KMS-11 (cell line): ENCODE data around the gene DMKN.

Experiments used
- H2AFZ ChIP-seq: fragments of 200-600 bp; sonication (generic); 2 replicates; pipeline ENCODE4 v1.6.1; 2016; ENCODE audit warnings: antibody characterized with exemption, mixed run types, low read depth
- H3K27ac ChIP-seq: fragments of 200-600 bp; sonication (generic); 2 replicates; pipeline ENCODE4 v1.6.1; 2016; ENCODE audit warnings: mild to moderate bottlenecking, mixed run types
- H3K27me3 ChIP-seq: fragments of 200-600 bp; sonication (generic); 2 replicates; pipeline ENCODE4 v1.6.1; 2017; ENCODE audit warnings: mild to moderate bottlenecking, low read depth, mixed run types, moderate library complexity; ENCODE audit not compliant: insufficient read depth
- H3K36me3 ChIP-seq: fragments of 200-600 bp; sonication (generic); 2 replicates; pipeline ENCODE4 v1.6.1; 2017; ENCODE audit warnings: mild to moderate bottlenecking, mixed run types; ENCODE audit not compliant: insufficient read depth
- H3K4me1 ChIP-seq: fragments of 200-600 bp; sonication (generic); 2 replicates; pipeline ENCODE4 v1.6.1; 2016; ENCODE audit warnings: mild to moderate bottlenecking, low read depth, mixed run types; ENCODE audit not compliant: poor library complexity, severe bottlenecking
- H3K4me2 ChIP-seq: fragments of 200-600 bp; sonication (generic); 2 replicates; pipeline ENCODE4 v1.7.0; 2016; ENCODE audit warnings: mild to moderate bottlenecking, mixed run types
- H3K4me3 ChIP-seq: fragments of 200-600 bp; sonication (generic); IDR thresholded peaks from 2 replicates; pipeline ENCODE4 v1.6.1; 2017; ENCODE audit warnings: low read depth, low read length, mixed read lengths; ENCODE audit not compliant: insufficient read depth
- H3K79me2 ChIP-seq: fragments of 200-600 bp; sonication (generic); 2 replicates; pipeline ENCODE4 v1.6.1; 2016; ENCODE audit warnings: low read depth, mixed run types; ENCODE audit not compliant: insufficient read depth
- H3K9ac ChIP-seq: fragments of 200-600 bp; sonication (generic); 2 replicates; pipeline ENCODE4 v1.6.1; 2016; ENCODE audit warnings: mild to moderate bottlenecking, mixed run types
- H4K20me1 ChIP-seq: fragments of 200-600 bp; sonication (generic); 2 replicates; pipeline ENCODE4 v1.6.1; 2016; ENCODE audit warnings: mild to moderate bottlenecking, mixed run types; ENCODE audit not compliant: insufficient read depth
- TF ChIP-seq, protein P1 (sequence below): fragments of 200-600 bp; sonication (generic); conservative IDR thresholded peaks from 2 replicates; pipeline ENCODE4 v1.6.1; 2017; ENCODE audit warnings: low read depth, mild to moderate bottlenecking, antibody characterized with exemption, low read length, moderate library complexity, mixed read lengths

The DMKN gene

DNA sequence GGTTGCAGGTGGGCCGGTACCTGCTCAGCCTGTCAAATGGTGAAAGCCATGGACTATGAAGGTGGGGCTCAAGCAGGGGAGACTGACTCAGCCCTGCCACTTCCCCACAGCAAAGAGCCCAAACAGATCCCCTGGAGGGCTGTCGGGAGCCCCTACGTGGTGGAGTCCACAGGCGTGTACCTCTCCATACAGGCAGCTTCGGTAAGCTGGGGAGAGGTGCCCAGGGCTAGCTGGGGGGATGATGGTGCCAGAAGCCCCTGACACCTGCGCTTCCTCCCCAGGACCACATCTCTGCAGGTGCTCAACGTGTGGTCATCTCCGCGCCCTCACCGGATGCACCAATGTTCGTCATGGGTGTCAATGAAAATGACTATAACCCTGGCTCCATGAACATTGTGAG, 28.8 kb upstream of the DMKN start:
- Histone ChIP-seq H3K27ac (no peak overlapping the region), H3K4me3 (no peak overlapping the region), H2AFZ (no peak overlapping the region), H4K20me1 (no peaks in the 10 kb centered on the region), H3K9ac (no peak overlapping the region), H3K27me3 (no peaks in the 10 kb centered on the region), H3K79me2 (no peaks in the 10 kb centered on the region), H3K4me2 (no peak overlapping the region), H3K36me3 (no peaks in the 10 kb centered on the region), H3K4me1 (peaks cover 14% of the 10 kb centered on the region)
- TF ChIP-seq, protein P1, sequence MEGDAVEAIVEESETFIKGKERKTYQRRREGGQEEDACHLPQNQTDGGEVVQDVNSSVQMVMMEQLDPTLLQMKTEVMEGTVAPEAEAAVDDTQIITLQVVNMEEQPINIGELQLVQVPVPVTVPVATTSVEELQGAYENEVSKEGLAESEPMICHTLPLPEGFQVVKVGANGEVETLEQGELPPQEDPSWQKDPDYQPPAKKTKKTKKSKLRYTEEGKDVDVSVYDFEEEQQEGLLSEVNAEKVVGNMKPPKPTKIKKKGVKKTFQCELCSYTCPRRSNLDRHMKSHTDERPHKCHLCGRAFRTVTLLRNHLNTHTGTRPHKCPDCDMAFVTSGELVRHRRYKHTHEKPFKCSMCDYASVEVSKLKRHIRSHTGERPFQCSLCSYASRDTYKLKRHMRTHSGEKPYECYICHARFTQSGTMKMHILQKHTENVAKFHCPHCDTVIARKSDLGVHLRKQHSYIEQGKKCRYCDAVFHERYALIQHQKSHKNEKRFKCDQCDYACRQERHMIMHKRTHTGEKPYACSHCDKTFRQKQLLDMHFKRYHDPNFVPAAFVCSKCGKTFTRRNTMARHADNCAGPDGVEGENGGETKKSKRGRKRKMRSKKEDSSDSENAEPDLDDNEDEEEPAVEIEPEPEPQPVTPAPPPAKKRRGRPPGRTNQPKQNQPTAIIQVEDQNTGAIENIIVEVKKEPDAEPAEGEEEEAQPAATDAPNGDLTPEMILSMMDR: no peak

DNA sequence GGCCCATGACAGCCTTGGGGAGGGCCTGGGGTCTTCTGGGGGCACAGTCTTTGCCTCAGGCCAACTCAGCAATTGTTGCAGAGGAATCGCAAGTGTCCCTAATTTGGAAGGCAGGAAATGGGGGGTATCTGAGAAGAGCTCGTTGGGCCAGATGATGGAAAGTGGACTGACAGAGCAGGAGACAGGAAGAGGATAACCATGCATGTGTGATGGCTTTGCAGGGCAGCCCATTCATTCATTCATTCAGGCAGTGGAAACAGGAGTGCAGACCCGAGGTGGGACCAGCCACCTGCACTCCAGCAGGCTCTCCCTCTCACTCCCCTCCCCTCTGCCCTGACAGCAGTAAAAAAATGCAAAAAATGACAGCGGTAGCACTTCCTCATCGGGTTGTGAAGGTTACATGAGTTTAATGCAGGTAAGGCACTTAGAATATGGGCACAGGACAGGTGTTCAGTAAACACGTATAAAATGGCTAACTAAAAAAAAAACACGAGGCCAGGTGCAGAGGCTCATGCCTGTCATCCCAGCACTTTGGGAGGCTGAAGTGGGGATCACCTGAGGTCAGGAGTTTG, 27.0 kb upstream of the DMKN start:
- TF ChIP-seq, protein P1: no peak
- H3K79me2 ChIP-seq: no peaks in the 10 kb centered on the region
- no peak overlapping the region for H3K4me2 ChIP-seq
- H3K27ac ChIP-seq: no peak overlapping the region
- no peak overlapping the region for H3K4me3 ChIP-seq
- peaks cover 4% of the 10 kb centered on the region for H3K4me1 ChIP-seq
- peaks cover 11% of the 10 kb centered on the region; the same call in 1 of the 2 replicates for H3K27me3 ChIP-seq
- H2AFZ ChIP-seq: no peak overlapping the region
- H3K36me3 ChIP-seq: no peaks in the 10 kb centered on the region
- H3K9ac ChIP-seq: no peak overlapping the region
- H4K20me1 ChIP-seq: no peaks in the 10 kb centered on the region

DNA sequence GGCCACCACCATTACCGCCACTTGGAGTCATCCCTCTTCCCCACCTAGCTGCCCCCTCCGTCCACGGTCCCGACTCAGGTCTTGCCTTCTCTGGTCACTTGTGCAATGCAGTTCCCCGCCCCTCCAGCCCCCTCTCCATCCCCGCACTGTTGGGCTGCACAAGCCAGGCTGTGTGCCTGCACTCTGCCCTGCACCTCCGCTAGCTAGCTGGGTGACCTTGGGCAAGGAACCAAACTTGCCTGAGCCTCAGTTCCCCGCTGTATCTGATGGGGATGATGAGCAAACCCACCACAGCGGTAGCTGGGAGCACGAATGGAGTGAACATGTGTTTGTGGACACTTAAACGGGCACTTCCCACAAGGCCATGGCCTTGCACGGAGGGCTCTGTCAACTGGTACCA, 26.4 kb upstream of the DMKN start:
- peaks cover 4% of the 10 kb centered on the region for H3K4me1 ChIP-seq
- TF ChIP-seq, protein P1: no peak
- no peak overlapping the region for H3K9ac ChIP-seq
- H4K20me1 ChIP-seq: no peaks in the 10 kb centered on the region
- H3K4me2 ChIP-seq: no peak overlapping the region
- H3K4me3 ChIP-seq: no peak overlapping the region
- H3K79me2 ChIP-seq: no peaks in the 10 kb centered on the region
- H3K27ac ChIP-seq: no peak overlapping the region
- H3K27me3 ChIP-seq: peaks cover 17% of the 10 kb centered on the region; the same call in 1 of the 2 replicates
- H2AFZ ChIP-seq: no peak overlapping the region
- H3K36me3 ChIP-seq: no peaks in the 10 kb centered on the region

DNA sequence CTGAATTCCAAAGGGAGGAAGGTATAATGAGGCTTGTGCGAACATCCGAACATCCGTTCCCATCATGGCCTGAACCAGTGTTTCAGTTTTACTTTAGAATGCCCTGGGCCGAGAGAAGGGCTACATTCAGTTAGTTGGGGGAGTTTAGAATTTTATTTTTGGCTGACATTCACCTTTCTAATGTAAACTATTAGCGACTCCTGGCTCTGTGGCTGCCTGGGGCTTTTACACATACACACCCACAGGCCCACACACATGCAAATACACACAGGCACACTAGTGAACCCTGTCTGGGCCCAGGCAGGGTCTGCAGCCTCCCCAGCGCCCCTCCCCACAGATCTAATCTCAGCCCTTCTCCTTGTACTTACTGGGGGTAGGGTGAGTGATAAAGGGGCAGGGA, 25.9 kb upstream of the DMKN start:
- Histone ChIP-seq H3K4me2 (no peak overlapping the region), H3K9ac (no peak overlapping the region), H4K20me1 (no peaks in the 10 kb centered on the region), H3K36me3 (no peaks in the 10 kb centered on the region), H3K27me3 (peaks cover 22% of the 10 kb centered on the region; the same call in 1 of the 2 replicates), H3K27ac (no peak overlapping the region), H2AFZ (no peak overlapping the region), H3K79me2 (no peaks in the 10 kb centered on the region), H3K4me3 (no peak overlapping the region), H3K4me1 (peaks cover under 1% of the 10 kb centered on the region)
- TF ChIP-seq, protein P1: no peak
